ENCODE data around the gene CFAP57.

CFAP57 gene

DNA sequence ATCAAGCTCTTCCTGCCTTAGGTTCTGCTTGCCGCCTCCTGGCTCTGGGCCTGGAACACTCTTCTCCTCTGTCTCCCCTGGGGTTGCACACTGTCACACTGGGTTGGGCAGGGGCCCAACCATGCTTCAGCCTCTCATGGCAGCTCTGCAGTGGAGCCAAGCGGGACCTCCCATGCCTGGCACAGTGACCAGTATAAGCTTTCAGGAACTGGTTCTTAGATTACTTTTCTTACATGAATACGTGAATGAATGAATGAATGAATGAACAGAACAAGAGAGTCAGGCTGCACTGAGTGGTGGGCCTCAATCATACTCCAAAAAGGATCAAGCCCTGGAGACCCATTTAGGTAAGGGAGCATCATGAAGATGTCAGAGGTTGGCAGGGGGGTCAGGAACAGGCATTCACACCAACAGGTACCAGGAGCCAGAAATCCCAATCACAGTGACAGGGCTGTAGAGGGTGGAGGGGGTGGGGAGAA, 66.9 kb downstream of the CFAP57 start:
- Histone ChIP-seq H3K27me3 (ENCODE audit: control insufficient read depth, insufficient read depth, low read length) (no peaks in the 10 kb centered on the region), H3K36me3 (ENCODE audit: control insufficient read depth, insufficient read depth, low read length) (no peaks in the 10 kb centered on the region), H3K9me3 (ENCODE audit: control insufficient read depth, insufficient read depth, low read length) (no peaks in the 10 kb centered on the region), H3K4me1 (ENCODE audit: control insufficient read depth, insufficient read depth, low read length) (no peaks in the 10 kb centered on the region), H3K27ac (ENCODE audit: low read length) (no peak overlapping the region), H3K4me3 (ENCODE audit: low read length) (no peak overlapping the region)
- no CpG with 5 or more reads among the region's 3 CpGs for WGBS (ENCODE audit: insufficient coverage, insufficient read length)
- no peak for DNase-seq (ENCODE audit: low read depth, low spot score)

- no peak overlapping the region for H3K4me3 ChIP-seq (ENCODE audit: low read length)
- no peak for DNase-seq (ENCODE audit: low read depth, low spot score)
- H3K9me3 ChIP-seq (ENCODE audit: control insufficient read depth, insufficient read depth, low read length) = no peaks in the 10 kb centered on the region
- H3K4me1 ChIP-seq (ENCODE audit: control insufficient read depth, insufficient read depth, low read length) = no peaks in the 10 kb centered on the region
- no peaks in the 10 kb centered on the region for H3K36me3 ChIP-seq (ENCODE audit: control insufficient read depth, insufficient read depth, low read length)
- H3K27ac ChIP-seq (ENCODE audit: low read length) = no peak overlapping the region
- no CpG with 5 or more reads among the region's 3 CpGs for WGBS (ENCODE audit: insufficient coverage, insufficient read length)
- no peaks in the 10 kb centered on the region for H3K27me3 ChIP-seq (ENCODE audit: control insufficient read depth, insufficient read depth, low read length)
These were observed 67.4 kb downstream of the CFAP57 start for GRCh38 chr1:43239484-43239883.

- no CpG with 5 or more reads among the region's 6 CpGs for WGBS (ENCODE audit: insufficient coverage, insufficient read length)
- Histone ChIP-seq H3K27ac (ENCODE audit: low read length) (no peak overlapping the region), H3K36me3 (ENCODE audit: control insufficient read depth, insufficient read depth, low read length) (no peaks in the 10 kb centered on the region), H3K4me3 (ENCODE audit: low read length) (no peak overlapping the region), H3K27me3 (ENCODE audit: control insufficient read depth, insufficient read depth, low read length) (no peaks in the 10 kb centered on the region), H3K4me1 (ENCODE audit: control insufficient read depth, insufficient read depth, low read length) (no peaks in the 10 kb centered on the region), H3K9me3 (ENCODE audit: control insufficient read depth, insufficient read depth, low read length) (no peaks in the 10 kb centered on the region; the same call in 1 of the 2 replicates)
- DNase-seq (ENCODE audit: low read depth, low spot score) = no peak
These were observed 69.3 kb downstream of the CFAP57 start for GRCh38 chr1:43241413-43241836.

- no peak for DNase-seq (ENCODE audit: low read depth, low spot score)
- no CpG with 5 or more reads among the region's 6 CpGs for WGBS (ENCODE audit: insufficient coverage, insufficient read length)
- H3K9me3 ChIP-seq (ENCODE audit: control insufficient read depth, insufficient read depth, low read length) = no peaks in the 10 kb centered on the region; the same call in 1 of the 2 replicates
- no peaks in the 10 kb centered on the region for H3K36me3 ChIP-seq (ENCODE audit: control insufficient read depth, insufficient read depth, low read length)
- no peak overlapping the region for H3K27ac ChIP-seq (ENCODE audit: low read length)
- no peaks in the 10 kb centered on the region for H3K4me1 ChIP-seq (ENCODE audit: control insufficient read depth, insufficient read depth, low read length)
- H3K4me3 ChIP-seq (ENCODE audit: low read length) = no peak overlapping the region
- H3K27me3 ChIP-seq (ENCODE audit: control insufficient read depth, insufficient read depth, low read length) = no peaks in the 10 kb centered on the region
These were observed 71.2 kb downstream of the CFAP57 start for GRCh38 chr1:43243299-43243698.

DNA sequence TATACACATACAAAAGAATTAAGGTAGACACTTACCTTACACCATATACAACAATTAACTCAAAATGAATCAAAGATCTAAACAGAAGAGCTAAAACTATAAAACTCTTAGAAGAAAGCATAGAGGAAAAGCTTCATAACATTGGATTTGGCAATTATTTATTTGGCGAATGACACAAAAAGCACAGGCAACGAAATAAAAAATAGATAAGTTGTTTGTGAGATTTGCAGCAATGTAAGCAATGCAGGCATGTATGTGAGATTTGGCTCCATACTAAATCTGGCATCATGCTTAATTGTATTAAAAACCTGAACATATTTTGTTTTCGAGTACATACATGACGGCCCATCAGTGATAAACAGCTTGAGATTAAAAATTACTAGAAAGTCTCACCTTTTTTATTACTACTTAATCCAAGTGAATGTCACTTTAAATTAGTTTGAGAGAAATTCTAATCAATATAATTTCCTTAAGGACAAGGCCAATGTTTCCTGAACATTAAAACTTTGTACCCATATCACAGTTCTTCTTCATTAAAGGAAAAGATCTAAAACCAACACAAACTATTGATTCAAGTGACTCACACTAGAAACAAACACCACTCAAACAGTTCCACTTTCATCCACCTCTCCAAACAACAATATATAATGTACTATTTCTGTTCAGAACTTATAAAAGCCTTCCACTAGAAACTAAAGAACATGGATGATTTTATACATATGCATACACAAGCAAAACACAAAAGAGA, 74.5 kb downstream of the CFAP57 start:
- no peaks in the 10 kb centered on the region for H3K4me1 ChIP-seq (ENCODE audit: control insufficient read depth, insufficient read depth, low read length)
- H3K27me3 ChIP-seq (ENCODE audit: control insufficient read depth, insufficient read depth, low read length) = no peaks in the 10 kb centered on the region
- WGBS (ENCODE audit: insufficient coverage, insufficient read length) = no CpG with 5 or more reads among the region's 4 CpGs
- no peaks in the 10 kb centered on the region for H3K36me3 ChIP-seq (ENCODE audit: control insufficient read depth, insufficient read depth, low read length)
- no peak overlapping the region for H3K27ac ChIP-seq (ENCODE audit: low read length)
- no peak overlapping the region for H3K4me3 ChIP-seq (ENCODE audit: low read length)
- no peak for DNase-seq (ENCODE audit: low read depth, low spot score)
- no peaks in the 10 kb centered on the region; the same call in 1 of the 2 replicates for H3K9me3 ChIP-seq (ENCODE audit: control insufficient read depth, insufficient read depth, low read length)

DNA sequence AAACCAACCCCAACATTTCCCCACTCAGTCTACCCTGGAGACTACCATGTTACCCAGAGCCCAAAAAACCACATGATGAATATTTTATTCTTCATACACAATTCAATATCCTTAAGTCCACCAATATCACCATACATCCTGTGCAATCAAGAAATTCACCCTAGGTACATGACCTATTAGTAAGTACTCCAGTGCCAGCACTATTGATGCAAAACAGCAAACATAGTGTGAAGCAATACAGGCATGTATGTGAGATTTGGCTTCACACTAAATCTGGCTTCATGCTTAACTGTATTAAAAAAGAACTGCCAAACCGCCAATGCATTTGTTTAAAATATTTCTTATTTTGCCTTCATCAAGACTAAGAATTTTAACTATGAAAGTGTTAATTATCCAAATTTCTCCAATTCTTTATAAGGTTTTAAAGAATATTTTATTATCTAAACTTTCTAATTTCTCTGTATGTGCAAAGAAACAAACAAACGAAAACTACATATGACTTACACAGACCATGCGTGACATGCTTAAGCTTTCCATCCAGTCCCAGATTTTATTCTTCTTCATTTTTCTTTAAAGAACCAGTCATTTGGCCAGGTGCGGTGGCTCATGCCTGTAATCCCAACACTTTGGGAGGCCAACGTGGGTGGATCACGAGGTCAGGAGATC, 75.3 kb downstream of the CFAP57 start:
- H3K27me3 ChIP-seq (ENCODE audit: control insufficient read depth, insufficient read depth, low read length) = no peaks in the 10 kb centered on the region
- no peak overlapping the region for H3K4me3 ChIP-seq (ENCODE audit: low read length)
- no peak overlapping the region for H3K27ac ChIP-seq (ENCODE audit: low read length)
- DNase-seq (ENCODE audit: low read depth, low spot score) = no peak
- no peaks in the 10 kb centered on the region for H3K36me3 ChIP-seq (ENCODE audit: control insufficient read depth, insufficient read depth, low read length)
- WGBS (ENCODE audit: insufficient coverage, insufficient read length) = no CpG with 5 or more reads among the region's 6 CpGs
- no peaks in the 10 kb centered on the region; the same call in 1 of the 2 replicates for H3K9me3 ChIP-seq (ENCODE audit: control insufficient read depth, insufficient read depth, low read length)
- no peaks in the 10 kb centered on the region for H3K4me1 ChIP-seq (ENCODE audit: control insufficient read depth, insufficient read depth, low read length)

DNA sequence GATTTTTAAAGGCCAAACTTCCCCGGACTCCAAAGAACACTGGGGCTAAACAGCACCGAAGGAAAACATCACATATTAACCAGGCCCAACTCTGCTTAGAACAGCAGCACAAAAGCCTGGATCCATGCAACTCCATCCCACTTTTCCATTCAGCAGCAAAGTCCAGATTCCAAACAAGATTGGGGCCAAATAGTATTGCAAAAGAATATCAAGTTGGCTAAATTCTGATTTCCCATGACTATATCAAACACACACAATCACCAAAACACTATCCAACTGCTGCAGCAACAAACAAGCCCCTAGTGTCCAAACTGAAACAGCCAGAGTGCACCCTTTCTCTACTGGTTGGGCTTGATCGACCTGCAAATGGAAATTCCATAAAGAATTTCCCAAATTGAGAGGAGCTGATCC, 78.2 kb downstream of the CFAP57 start:
- Histone ChIP-seq H3K36me3 (ENCODE audit: control insufficient read depth, insufficient read depth, low read length) (no peaks in the 10 kb centered on the region), H3K27me3 (ENCODE audit: control insufficient read depth, insufficient read depth, low read length) (no peaks in the 10 kb centered on the region), H3K4me3 (ENCODE audit: low read length) (no peak overlapping the region), H3K9me3 (ENCODE audit: control insufficient read depth, insufficient read depth, low read length) (no peaks in the 10 kb centered on the region; the same call in 1 of the 2 replicates), H3K27ac (ENCODE audit: low read length) (no peak overlapping the region), H3K4me1 (ENCODE audit: control insufficient read depth, insufficient read depth, low read length) (no peaks in the 10 kb centered on the region)
- DNase-seq (ENCODE audit: low read depth, low spot score) = no peak
- WGBS (ENCODE audit: insufficient coverage, insufficient read length) = no CpG with 5 or more reads among the region's 3 CpGs

- Histone ChIP-seq H3K9me3 (ENCODE audit: control insufficient read depth, insufficient read depth, low read length) (no peaks in the 10 kb centered on the region; the same call in 1 of the 2 replicates), H3K27me3 (ENCODE audit: control insufficient read depth, insufficient read depth, low read length) (no peaks in the 10 kb centered on the region), H3K4me3 (ENCODE audit: low read length) (no peak overlapping the region), H3K36me3 (ENCODE audit: control insufficient read depth, insufficient read depth, low read length) (no peaks in the 10 kb centered on the region), H3K4me1 (ENCODE audit: control insufficient read depth, insufficient read depth, low read length) (no peaks in the 10 kb centered on the region), H3K27ac (ENCODE audit: low read length) (no peak overlapping the region)
- no peak for DNase-seq (ENCODE audit: low read depth, low spot score)
- no CpG with 5 or more reads among the region's 5 CpGs for WGBS (ENCODE audit: insufficient coverage, insufficient read length)
These were observed 78.9 kb downstream of the CFAP57 start for GRCh38 chr1:43251024-43251423.

DNA sequence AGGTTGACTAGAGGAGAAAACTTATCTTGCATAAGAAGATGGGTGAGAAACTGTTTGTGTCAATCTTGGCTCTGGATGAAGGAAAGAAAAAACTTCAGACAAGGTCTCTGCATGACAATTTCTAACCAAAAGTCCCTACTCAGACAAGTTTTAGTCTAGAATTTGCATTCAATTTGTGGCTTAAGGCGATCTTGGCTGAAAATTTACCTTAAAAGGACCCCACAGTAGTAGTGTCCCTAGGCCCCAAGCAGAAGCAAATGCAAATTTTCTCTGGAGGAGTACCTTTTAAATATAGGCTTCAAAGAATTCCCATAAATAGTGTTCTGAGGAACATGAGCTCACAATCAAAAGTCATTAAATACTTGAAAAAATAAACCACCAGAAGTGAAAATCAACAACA, 80.1 kb downstream of the CFAP57 start:
- H3K36me3 ChIP-seq (ENCODE audit: control insufficient read depth, insufficient read depth, low read length) = no peaks in the 10 kb centered on the region
- no peaks in the 10 kb centered on the region for H3K27me3 ChIP-seq (ENCODE audit: control insufficient read depth, insufficient read depth, low read length)
- H3K4me3 ChIP-seq (ENCODE audit: low read length) = no peak overlapping the region
- WGBS (ENCODE audit: insufficient coverage, insufficient read length) = no CpG with 5 or more reads among the region's 1 CpG
- no peak for DNase-seq (ENCODE audit: low read depth, low spot score)
- no peaks in the 10 kb centered on the region for H3K4me1 ChIP-seq (ENCODE audit: control insufficient read depth, insufficient read depth, low read length)
- no peak overlapping the region for H3K27ac ChIP-seq (ENCODE audit: low read length)
- H3K9me3 ChIP-seq (ENCODE audit: control insufficient read depth, insufficient read depth, low read length) = no peaks in the 10 kb centered on the region; the same call in 1 of the 2 replicates

GRCh38 chr1:43253173-43253572, 81.0 kb downstream of the CFAP57 start:
- Histone ChIP-seq H3K4me1 (ENCODE audit: control insufficient read depth, insufficient read depth, low read length) (no peaks in the 10 kb centered on the region), H3K27me3 (ENCODE audit: control insufficient read depth, insufficient read depth, low read length) (no peaks in the 10 kb centered on the region), H3K36me3 (ENCODE audit: control insufficient read depth, insufficient read depth, low read length) (no peaks in the 10 kb centered on the region), H3K4me3 (ENCODE audit: low read length) (no peak overlapping the region), H3K9me3 (ENCODE audit: control insufficient read depth, insufficient read depth, low read length) (peaks cover 3% of the 10 kb centered on the region), H3K27ac (ENCODE audit: low read length) (no peak overlapping the region)
- no CpG with 5 or more reads among the region's 4 CpGs for WGBS (ENCODE audit: insufficient coverage, insufficient read length)
- no peak for DNase-seq (ENCODE audit: low read depth, low spot score)

Data from iPS DF 6.9 (cell line).